OCI-LY7 (cell line): Measurements from ENCODE around the gene GATA5. TPM values are rescaled to one million over a fixed set of nuclear protein-coding genes. Genes with fewer than 3 reads are reported as not detected.
A peak's percentile ranks its signal among the peaks of the same experiment; 100 is the strongest.

Experiments used
- BruUV-seq: library from RNA; stranded (reverse); fragments of 400-500 nt; replicated peaks from 2 replicates; lab custom pipeline; 2021; lab: Mats Ljungman, UMichigan
- CTCF ChIA-PET: fragments of 300-600 bp; sonication (Branson Sonifier 250); formaldehyde crosslinking; loops from one replicate; lab custom pipeline; 2022; ENCODE audit warnings: antibody characterized with exemption; ENCODE audit not compliant: unreplicated experiment; lab: Charles Lee
- POLR2A ChIA-PET: fragments of 300-600 bp; sonication (Branson Sonifier 250); formaldehyde crosslinking; loops from one replicate; lab custom pipeline; 2022; ENCODE audit warnings: antibody characterized with exemption; lab: Charles Lee
- DNase-seq: peaks from one replicate; pipeline ENCODE4 v3.0.0-alpha.2; 2015; ENCODE audit warnings: low spot score
- H2AFZ ChIP-seq: fragments of 200-600 bp; sonication (generic), shearing (Covaris generic); 2 replicates; pipeline ENCODE4 v1.6.1; 2014; ENCODE audit warnings: mild to moderate bottlenecking, antibody characterized with exemption, low read length, moderate library complexity
- H3K27ac ChIP-seq: fragments of 200-600 bp; sonication (generic); 2 replicates; pipeline ENCODE4 v1.5.1; 2014; ENCODE audit warnings: mixed run types, low read depth, mild to moderate bottlenecking, moderate library complexity, low read length, inconsistent platforms; ENCODE audit not compliant: poor library complexity, severe bottlenecking
- H3K36me3 ChIP-seq: fragments of 200-600 bp; sonication (generic); 2 replicates; pipeline ENCODE4 v1.6.1; 2014; ENCODE audit warnings: mild to moderate bottlenecking, antibody characterized with exemption, low read length, moderate library complexity, mixed read lengths; ENCODE audit not compliant: insufficient read depth
- H3K4me1 ChIP-seq: fragments of 200-600 bp; sonication (generic); 2 replicates; pipeline ENCODE4 v1.5.1; 2014; ENCODE audit warnings: mild to moderate bottlenecking, low read length; ENCODE audit not compliant: insufficient read depth, poor library complexity, severe bottlenecking
- H3K4me2 ChIP-seq: fragments of 200-600 bp; sonication (generic); 2 replicates; pipeline ENCODE4 v1.6.1; 2014; ENCODE audit warnings: mild to moderate bottlenecking, low read length
- H3K4me3 ChIP-seq: fragments of 200-600 bp; sonication (generic); 2 replicates; pipeline ENCODE4 v1.5.1; 2014; ENCODE audit warnings: mild to moderate bottlenecking, low read depth, low read length; ENCODE audit not compliant: poor library complexity, severe bottlenecking
- H3K79me2 ChIP-seq: fragments of 200-600 bp; sonication (generic); 2 replicates; pipeline ENCODE4 v1.6.1; 2016; ENCODE audit warnings: low read depth, mild to moderate bottlenecking, low read length, moderate library complexity, mixed read lengths; ENCODE audit not compliant: insufficient read depth
- H3K9me2 ChIP-seq: fragments of 200-600 bp; sonication (generic); 2 replicates; pipeline ENCODE4 v1.6.1; 2016; ENCODE audit warnings: mild to moderate bottlenecking, low read length, mixed read lengths; ENCODE audit not compliant: insufficient read depth
- H3K9me3 ChIP-seq: fragments of 200-600 bp; sonication (generic); 2 replicates; pipeline ENCODE4 v1.6.1; 2014; ENCODE audit warnings: mild to moderate bottlenecking, mixed run types, low read length, mixed read lengths
- H4K20me1 ChIP-seq: fragments of 200-600 bp; sonication (generic); 2 replicates; pipeline ENCODE4 v1.6.1; 2014; ENCODE audit warnings: mild to moderate bottlenecking, antibody characterized with exemption, low read length, moderate library complexity, mixed read lengths; ENCODE audit not compliant: insufficient read depth
- EZH2phosphoT487 ChIP-seq: fragments of 200-600 bp; sonication (generic); IDR thresholded peaks from 2 replicates; pipeline ENCODE4 v1.6.1; 2018; ENCODE audit warnings: low read depth, borderline replicate concordance, mild to moderate bottlenecking, mixed run types, antibody characterized with exemption, low read length, moderate library complexity, mixed read lengths
- intact Hi-C: fragments of 100-400 bp; cut with micrococcal nuclease; formaldehyde crosslinking; loops from one replicate; pipeline ENCODE4 v1.10.0; 2022; ENCODE audit not compliant: unreplicated experiment
- total RNA-seq, 2 experiments: library from RNA; depleted of rRNA in 1 of 2; stranded (reverse); fragments of >200 nt in 1 of 2; shearing (Covaris generic) in 1 of 2; gene quantifications; 2 replicates each; pipeline ENCODE4 v1.2.3, GENCODE V29; 2014 to 2022
- TF ChIP-seq, protein P1 (sequence below): fragments of 200-600 bp; sonication (generic); conservative IDR thresholded peaks from 2 replicates; pipeline ENCODE4 v1.5.1; 2014; ENCODE audit warnings: mild to moderate bottlenecking, antibody characterized with exemption, low read length, moderate library complexity, mixed read lengths

The GATA5 gene
- total RNA-seq, 2 experiments from 2014 or later = not detected

DNA sequence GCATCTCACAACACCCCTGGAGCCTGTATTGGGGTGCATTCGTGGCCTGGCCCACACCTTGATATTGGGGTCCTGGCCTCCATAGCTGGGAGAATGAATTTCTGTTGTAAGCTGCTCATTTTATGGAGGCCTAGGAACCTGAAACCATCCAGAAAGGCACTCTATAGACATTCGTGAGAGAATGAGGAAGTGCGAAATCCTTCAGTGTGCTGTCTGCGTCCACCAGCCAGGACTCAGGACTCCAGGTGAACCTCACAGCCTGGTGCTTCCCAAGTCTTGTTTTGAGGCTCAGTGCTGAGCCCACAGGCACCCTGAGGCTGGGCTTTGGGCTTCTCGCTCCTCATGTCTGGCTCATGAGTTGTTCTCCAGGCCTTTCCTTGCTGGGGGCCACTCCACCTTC lies 36.6 kb downstream of the GATA5 start:
- Histone ChIP-seq H3K9me2 (no peaks in the 10 kb centered on the region), H4K20me1 (no peaks in the 10 kb centered on the region), H2AFZ (no peak overlapping the region), H3K36me3 (no peaks in the 10 kb centered on the region), H3K4me3 (no peak overlapping the region), H3K4me2 (no peak overlapping the region), H3K9me3 (no peaks in the 10 kb centered on the region), H3K4me1 (no peaks in the 10 kb centered on the region), H3K79me2 (no peaks in the 10 kb centered on the region), H3K27ac (no peak overlapping the region)
- CTCF ChIA-PET = no interaction called here
- BruUV-seq = no TSS peak
- intact Hi-C loops = no loop called here
- DNase-seq = peak; percentile 34
- POLR2A ChIA-PET = no interaction called here
- TF ChIP-seq EZH2phosphoT487 = no peak
- TF ChIP-seq, protein P1, sequence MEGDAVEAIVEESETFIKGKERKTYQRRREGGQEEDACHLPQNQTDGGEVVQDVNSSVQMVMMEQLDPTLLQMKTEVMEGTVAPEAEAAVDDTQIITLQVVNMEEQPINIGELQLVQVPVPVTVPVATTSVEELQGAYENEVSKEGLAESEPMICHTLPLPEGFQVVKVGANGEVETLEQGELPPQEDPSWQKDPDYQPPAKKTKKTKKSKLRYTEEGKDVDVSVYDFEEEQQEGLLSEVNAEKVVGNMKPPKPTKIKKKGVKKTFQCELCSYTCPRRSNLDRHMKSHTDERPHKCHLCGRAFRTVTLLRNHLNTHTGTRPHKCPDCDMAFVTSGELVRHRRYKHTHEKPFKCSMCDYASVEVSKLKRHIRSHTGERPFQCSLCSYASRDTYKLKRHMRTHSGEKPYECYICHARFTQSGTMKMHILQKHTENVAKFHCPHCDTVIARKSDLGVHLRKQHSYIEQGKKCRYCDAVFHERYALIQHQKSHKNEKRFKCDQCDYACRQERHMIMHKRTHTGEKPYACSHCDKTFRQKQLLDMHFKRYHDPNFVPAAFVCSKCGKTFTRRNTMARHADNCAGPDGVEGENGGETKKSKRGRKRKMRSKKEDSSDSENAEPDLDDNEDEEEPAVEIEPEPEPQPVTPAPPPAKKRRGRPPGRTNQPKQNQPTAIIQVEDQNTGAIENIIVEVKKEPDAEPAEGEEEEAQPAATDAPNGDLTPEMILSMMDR = no peak

DNA sequence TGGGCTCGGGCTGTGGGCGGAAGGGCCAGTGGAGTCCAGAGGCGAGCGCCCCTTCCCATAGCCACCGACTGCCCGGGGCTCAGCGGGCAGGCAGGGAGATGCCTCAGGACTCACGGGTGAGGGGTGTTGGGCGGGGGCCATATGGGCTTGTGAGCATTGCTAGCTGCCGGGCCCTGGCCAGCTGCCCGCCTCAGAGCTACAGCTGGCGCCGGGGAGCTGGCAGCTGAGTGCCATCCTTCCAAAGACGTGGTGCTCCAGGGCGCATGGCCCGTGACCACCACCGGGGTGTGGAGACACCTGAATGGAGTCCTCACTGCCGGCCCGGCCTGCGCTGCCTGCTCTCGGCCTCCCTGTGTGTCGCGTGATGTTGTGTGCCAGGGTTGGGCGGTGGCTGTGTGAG lies 37.9 kb downstream of the GATA5 start:
- H2AFZ ChIP-seq = no peak overlapping the region
- H3K9me3 ChIP-seq = no peaks in the 10 kb centered on the region
- no peak for TF ChIP-seq EZH2phosphoT487
- TF ChIP-seq, protein P1 = no peak
- DNase-seq = no peak
- intact Hi-C loops = no loop called here
- no peak overlapping the region for H3K27ac ChIP-seq
- POLR2A ChIA-PET = no interaction called here
- no peaks in the 10 kb centered on the region for H3K9me2 ChIP-seq
- CTCF ChIA-PET = no interaction called here
- BruUV-seq = no TSS peak
- H3K79me2 ChIP-seq = no peaks in the 10 kb centered on the region
- no peak overlapping the region for H3K4me2 ChIP-seq
- H3K4me3 ChIP-seq = no peak overlapping the region
- H4K20me1 ChIP-seq = no peaks in the 10 kb centered on the region
- no peaks in the 10 kb centered on the region for H3K36me3 ChIP-seq
- no peaks in the 10 kb centered on the region for H3K4me1 ChIP-seq

DNA sequence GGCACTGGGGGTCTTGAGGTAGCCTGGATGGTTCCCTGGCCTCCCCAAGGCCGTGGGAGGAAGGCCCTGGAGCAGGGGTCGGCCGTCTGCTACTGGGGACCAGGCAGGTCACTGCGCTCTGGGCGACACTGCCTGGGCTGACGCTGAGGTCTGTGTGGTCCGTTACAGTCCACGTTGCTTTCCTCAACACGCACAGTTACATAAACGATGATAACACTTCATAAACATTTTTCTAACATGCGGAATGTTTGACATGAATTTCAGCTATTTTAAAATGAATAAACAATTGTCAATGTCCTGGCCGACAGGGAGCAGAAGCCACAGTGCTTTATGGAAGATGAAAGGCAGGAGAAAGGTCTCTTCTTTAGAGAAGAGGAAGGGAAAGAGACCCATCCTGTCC lies 38.3 kb downstream of the GATA5 start:
- BruUV-seq = no TSS peak
- no peaks in the 10 kb centered on the region for H4K20me1 ChIP-seq
- DNase-seq = no peak
- H3K4me2 ChIP-seq = no peak overlapping the region
- TF ChIP-seq, protein P1 = no peak
- TF ChIP-seq EZH2phosphoT487 = no peak
- no peaks in the 10 kb centered on the region for H3K9me2 ChIP-seq
- no peak overlapping the region for H3K27ac ChIP-seq
- ChIA-PET POLR2A (no interaction called here), CTCF (no interaction called here)
- no peak overlapping the region for H3K4me3 ChIP-seq
- no peaks in the 10 kb centered on the region for H3K79me2 ChIP-seq
- H3K36me3 ChIP-seq = no peaks in the 10 kb centered on the region
- no peak overlapping the region for H2AFZ ChIP-seq
- H3K4me1 ChIP-seq = no peaks in the 10 kb centered on the region
- no peaks in the 10 kb centered on the region for H3K9me3 ChIP-seq
- intact Hi-C loops = no loop called here
